Right forelimb (tissue), 1 donor: ENCODE measurements around the gene KCTD7.
"Not testable (repeated sequence)": the region's sequence is repeated elsewhere in the genome, so short reads cannot be mapped to it uniquely, and the experiment has no call there.

Source experiments
- DNase-seq: peaks from one replicate; pipeline ENCODE4 v3.0.0-alpha.2; 2018

KCTD7 gene

DNA sequence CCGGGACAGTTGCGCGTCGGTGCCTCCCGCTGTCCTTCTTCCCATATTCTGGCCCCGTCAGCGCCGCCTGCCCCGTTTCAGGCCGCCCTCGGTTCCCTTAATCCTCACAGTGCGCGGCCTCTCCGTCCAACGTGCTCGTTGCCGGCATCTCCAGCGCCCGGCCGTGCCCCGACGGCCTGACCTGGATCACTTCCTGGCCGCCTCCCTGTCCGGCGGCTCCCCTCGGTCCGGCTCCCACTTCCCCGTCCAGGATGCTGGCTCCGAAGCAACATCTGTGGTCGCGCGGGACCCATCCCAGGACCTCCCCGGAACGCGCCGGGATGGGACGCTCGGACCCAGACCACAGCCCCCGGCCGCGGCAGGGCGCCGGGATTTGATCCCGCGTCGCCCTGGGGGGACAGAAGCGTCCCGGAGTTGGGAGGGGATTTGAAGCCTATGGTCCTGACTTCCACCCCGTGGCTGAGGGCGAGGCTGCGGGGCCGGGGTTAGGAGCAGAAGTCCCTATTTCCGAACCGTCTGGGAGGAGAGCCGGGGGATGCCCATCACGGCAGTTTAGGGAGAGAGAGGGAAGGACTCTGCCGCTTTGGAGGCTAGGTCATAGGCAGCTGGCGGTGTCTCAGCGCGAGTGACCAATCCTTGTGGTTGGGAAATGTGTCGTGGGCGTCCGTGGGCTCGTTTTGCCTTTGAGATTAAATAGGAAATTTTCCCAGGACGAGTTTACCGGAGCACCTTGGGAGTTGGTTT is 53.8 kb downstream of the KCTD7 start:
- no peak for DNase-seq

DNA sequence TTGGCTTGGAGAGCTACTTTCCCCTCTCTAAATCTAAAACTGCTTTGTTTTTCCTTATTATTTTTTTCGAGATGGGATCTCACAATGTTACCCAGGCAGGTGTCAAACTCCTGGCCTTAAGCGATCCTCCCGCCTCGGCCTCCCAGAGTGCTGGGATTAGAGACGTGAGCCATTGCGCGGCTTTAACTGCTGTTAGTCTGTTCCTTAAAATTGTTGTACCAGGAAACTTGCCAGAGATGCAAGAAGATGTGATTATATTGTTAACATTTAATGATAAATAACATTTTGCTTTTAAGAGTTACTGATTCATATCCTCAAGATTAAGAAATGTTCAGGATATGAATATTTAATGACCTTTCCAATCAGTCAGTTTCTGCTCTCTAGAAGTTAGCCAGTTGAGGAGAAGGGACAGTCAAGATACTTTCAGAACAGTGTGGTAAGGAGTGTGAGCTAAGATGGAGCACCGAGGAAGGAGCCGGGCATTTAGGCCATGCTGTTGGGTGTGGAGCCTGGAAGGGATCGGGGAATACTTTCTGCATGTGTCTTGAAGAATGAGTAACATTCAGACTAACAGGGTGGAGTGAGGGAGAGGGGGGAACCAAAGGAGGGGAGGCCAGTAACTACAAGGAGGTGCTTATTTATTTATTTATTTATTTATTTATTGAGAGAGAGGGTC is 54.6 kb downstream of the KCTD7 start:
- not testable (repeated sequence) for DNase-seq

DNA sequence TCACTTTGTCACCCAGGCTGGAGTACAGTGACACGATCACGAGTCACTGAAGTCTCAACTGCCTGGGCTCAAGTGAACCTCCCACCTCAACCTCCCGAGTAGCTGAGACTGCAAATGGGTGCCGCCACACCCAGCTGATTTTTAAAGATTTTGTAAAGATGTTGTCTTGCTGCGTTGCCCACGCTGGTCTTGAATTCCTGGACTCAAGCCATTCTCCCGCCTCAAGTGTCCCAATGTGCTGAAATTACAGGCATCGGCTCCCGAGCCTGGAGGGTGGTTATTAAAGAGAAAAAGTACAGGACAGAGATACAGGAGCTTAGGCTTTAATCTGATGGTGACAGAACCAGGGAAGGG is 55.1 kb downstream of the KCTD7 start:
- no peak for DNase-seq

DNA sequence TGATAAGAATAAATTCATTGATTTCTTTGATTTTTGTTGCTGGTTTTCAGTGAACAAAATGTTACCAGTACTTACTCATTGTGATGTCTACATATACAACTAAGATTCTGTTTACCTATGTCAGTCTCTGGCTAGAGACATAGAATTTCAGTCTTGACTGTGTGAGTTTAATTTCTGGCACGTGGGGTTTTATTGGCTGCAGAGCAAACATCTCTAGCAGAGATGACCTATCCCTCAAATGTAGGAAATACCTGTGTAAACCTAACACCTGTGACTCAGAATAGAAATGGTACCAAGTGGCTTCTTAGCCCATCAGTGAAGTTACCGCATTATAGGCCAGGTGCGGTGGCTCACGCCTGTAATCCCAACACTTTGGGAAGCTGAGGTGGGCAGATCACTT is 57.0 kb downstream of the KCTD7 start:
- DNase-seq = not testable (repeated sequence)

DNA sequence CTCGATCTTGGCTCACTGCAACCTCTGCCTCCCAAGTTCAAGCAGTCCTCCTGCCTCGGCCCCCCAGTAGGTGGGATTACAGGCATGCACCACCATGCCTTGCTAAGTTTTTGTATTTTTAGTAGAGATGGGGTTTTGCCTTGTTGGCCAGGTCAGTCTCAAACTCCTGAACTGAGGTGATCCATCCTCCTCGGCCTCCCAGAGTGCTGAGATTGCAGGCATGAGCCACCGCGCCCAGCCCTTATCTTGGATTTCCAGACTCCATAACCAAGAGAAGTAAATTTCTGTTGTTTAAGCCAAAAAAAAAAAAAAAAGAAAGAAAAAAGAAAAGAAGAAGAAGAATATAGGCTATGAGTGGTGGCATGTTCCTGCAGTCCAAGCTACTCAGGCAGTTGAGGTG is 58.5 kb downstream of the KCTD7 start:
- no peak for DNase-seq

DNA sequence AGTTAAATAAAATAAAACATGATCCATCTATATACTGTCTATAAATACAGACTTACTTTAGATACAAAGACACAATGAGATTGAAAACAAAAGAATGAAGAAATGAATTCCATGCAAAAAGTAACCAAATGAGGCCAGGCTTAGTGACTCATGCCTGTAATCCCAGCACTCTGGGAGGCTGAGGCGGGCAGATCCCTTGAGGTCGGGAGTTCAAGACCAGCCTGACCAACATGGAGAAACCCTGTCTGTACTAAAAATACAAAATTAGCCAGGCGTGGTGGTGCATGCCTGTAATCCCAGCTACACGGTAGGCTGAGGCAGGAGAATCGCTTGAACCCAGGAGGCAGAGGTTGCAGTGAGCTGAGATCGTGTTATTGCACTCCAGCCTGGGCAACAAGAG is 59.0 kb downstream of the KCTD7 start:
- DNase-seq = not testable (repeated sequence)

DNA sequence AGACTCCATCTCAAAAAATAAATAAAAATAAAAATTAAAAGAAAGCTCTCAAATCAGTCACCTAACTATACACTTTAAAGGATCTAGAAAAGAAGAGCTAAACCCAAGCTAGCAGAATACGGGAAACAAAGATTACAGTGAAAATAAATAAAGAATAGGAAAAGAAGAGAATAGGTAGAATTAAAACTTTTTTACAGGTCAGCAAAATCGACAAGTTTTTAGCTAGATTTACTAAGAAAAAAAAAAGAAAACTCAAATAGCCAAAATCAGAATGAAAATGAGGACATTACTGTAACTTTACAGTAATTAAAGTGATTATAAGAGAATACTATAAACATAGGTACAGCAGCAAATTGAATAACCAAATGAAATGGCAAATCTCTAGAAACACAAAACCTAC is 60.4 kb downstream of the KCTD7 start:
- DNase-seq = no peak

DNA sequence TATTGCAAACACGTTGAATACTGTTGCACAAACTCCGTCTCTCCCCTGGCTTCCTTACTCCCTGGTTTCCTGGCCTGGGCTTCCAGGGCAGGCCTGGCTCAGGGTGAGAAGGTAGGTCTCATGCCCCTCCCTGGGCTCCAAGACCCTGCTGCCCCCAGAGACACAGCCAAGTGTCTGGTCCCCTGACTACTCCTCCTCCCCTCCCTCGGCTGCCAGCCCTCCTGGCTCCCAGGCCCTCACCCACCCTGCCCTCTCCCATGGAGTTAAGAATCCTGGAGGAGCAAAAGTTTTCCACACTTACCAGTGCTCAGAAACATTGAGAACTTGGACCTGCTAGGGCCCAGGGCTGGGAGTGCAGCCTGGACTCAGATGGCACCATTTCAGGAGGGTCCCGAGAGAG is 64.7 kb downstream of the KCTD7 start:
- no peak for DNase-seq
